Ascending aorta (tissue), 2 donors: ENCODE results near the gene DBH. TPM values are rescaled to one million over a fixed set of nuclear protein-coding genes. Genes with fewer than 3 reads are reported as not detected.

ENCODE experiments used
- DNase-seq, 2 donors: peaks; one replicate each; pipeline ENCODE4 v3.0.0-alpha.2; 2019; ENCODE audit warnings: low spot score in 2 of 2
- H3K27ac ChIP-seq, 2 donors: fragments of 200-600 bp; sonication (generic); one replicate each; pipeline ENCODE4 v1.5.1; 2016 to 2017; ENCODE audit warnings: mild to moderate bottlenecking in 1 of 2
- H3K27me3 ChIP-seq: fragments of 200-600 bp; sonication (generic); one replicate; pipeline ENCODE4 v1.5.1; 2017
- H3K36me3 ChIP-seq, 2 donors: fragments of 200-600 bp; sonication (generic); one replicate each; pipeline ENCODE4 v1.5.1; 2016
- H3K4me1 ChIP-seq, 2 donors: fragments of 200-600 bp; sonication (generic); one replicate each; pipeline ENCODE4 v1.5.1; 2016 to 2017; ENCODE audit warnings: mild to moderate bottlenecking in 1 of 2
- H3K4me3 ChIP-seq, 2 donors: fragments of 200-600 bp; sonication (generic); one replicate each; pipeline ENCODE4 v1.5.1; 2016 to 2017; ENCODE audit warnings: mild to moderate bottlenecking in 1 of 2
- H3K9me3 ChIP-seq, 2 donors: fragments of 200-600 bp; sonication (generic); one replicate each; pipeline ENCODE4 v1.5.1; 2016
- intact Hi-C: fragments of 100-400 bp; cut with DNase I; formaldehyde crosslinking; loops from one replicate; pipeline ENCODE4 v1.15.1; 2023
- total RNA-seq: library from RNA; depleted of rRNA; stranded (reverse); fragments of >200 nt; gene quantifications from one replicate; pipeline ENCODE4 v1.1.0, GENCODE V29; 2016
- TF ChIP-seq, protein P1 (sequence below), 3 experiments: fragments of 200-600 bp in 2 of 3; fragments of 450-650 bp in 1 of 3; sonication (generic) in 2 of 3; IDR thresholded peaks; one replicate each; pipeline ENCODE4 v1.5.1; 2016 to 2019; ENCODE audit warnings: antibody characterized with exemption in 3 of 3, mild to moderate bottlenecking in 1 of 3, moderate library complexity in 1 of 3

DBH gene
- total RNA-seq, 1 donor from 2014 or later = not detected

DNA sequence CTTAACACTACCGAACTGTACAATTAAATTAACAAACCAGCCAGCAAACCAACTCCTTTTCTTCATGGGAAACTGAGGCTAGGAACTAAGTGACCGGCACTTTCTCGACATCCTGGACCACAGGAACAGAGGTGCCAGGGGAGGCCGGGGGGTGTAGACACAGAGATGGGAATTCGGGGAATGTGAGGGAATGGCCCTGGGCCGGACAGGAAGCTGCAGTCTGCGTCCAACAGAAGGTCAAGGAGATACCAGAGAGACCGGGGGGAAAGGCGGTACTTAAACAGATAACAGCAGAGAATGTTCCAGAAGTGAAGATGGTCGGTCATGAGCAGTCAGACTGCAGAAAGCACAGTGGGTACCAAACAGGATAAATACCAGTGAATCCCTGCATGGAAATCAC lies 40.3 kb downstream of the DBH start:
- no peak overlapping the region for H3K27ac ChIP-seq
- no peaks in the 10 kb centered on the region for H3K9me3 ChIP-seq
- no peak for DNase-seq
- H3K4me1 ChIP-seq = no peaks in the 10 kb centered on the region
- intact Hi-C loops = no loop called here
- H3K36me3 ChIP-seq = no peaks in the 10 kb centered on the region
- H3K4me3 ChIP-seq = no peak overlapping the region
- TF ChIP-seq, protein P1, sequence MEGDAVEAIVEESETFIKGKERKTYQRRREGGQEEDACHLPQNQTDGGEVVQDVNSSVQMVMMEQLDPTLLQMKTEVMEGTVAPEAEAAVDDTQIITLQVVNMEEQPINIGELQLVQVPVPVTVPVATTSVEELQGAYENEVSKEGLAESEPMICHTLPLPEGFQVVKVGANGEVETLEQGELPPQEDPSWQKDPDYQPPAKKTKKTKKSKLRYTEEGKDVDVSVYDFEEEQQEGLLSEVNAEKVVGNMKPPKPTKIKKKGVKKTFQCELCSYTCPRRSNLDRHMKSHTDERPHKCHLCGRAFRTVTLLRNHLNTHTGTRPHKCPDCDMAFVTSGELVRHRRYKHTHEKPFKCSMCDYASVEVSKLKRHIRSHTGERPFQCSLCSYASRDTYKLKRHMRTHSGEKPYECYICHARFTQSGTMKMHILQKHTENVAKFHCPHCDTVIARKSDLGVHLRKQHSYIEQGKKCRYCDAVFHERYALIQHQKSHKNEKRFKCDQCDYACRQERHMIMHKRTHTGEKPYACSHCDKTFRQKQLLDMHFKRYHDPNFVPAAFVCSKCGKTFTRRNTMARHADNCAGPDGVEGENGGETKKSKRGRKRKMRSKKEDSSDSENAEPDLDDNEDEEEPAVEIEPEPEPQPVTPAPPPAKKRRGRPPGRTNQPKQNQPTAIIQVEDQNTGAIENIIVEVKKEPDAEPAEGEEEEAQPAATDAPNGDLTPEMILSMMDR (IDR thresholded peaks at IDR 0.05) = no peak
- no peaks in the 10 kb centered on the region for H3K27me3 ChIP-seq

DNA sequence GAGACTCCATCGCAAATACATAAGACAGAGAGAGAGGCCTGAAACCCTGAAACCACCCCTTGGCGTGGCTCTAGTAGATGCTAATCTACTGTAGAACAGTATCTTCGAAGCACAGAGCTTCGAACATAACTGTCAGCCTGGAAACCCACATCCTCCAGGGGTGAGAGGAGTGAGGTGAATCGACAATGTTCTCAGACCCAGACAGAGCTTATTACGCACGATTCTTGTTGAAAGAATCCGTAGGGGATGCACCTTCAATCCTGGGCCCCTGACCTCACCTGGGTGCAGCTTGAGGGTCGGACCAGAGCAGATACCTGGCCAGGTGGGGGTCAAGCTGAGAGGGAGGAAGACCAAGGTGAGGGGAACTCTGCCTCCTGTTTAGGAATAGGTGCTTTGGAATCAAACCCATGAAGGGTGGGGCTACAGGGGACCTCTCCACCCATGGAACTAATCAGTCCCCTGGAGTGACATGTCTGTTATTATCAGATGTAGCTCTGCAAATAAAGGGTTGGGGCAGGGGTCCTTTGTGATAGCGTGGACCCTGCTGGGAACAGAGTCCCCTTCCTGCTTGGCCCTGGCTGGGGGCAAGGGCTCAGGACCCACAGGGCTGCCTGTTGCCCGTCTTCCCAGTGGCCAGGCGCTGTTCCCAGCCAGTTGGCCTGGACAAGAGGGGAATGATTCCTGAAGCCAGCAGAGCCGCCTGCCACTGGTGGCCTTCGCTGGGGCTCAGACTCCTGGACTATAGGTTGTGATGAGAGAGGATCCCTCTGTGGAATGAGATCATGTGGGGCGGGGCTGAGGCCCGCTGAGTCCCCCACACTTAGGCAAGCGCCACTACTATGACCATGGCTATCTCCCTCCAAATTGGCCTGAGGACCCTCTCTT lies 41.2 kb downstream of the DBH start:
- no peak overlapping the region for H3K27ac ChIP-seq
- H3K4me3 ChIP-seq = no peak overlapping the region
- no peaks in the 10 kb centered on the region for H3K4me1 ChIP-seq
- no peaks in the 10 kb centered on the region for H3K36me3 ChIP-seq
- H3K27me3 ChIP-seq = no peaks in the 10 kb centered on the region
- no peaks in the 10 kb centered on the region for H3K9me3 ChIP-seq
- intact Hi-C loops = no loop called here
- no peak for DNase-seq
- TF ChIP-seq, protein P1 (IDR thresholded peaks at IDR 0.05) = no peak

DNA sequence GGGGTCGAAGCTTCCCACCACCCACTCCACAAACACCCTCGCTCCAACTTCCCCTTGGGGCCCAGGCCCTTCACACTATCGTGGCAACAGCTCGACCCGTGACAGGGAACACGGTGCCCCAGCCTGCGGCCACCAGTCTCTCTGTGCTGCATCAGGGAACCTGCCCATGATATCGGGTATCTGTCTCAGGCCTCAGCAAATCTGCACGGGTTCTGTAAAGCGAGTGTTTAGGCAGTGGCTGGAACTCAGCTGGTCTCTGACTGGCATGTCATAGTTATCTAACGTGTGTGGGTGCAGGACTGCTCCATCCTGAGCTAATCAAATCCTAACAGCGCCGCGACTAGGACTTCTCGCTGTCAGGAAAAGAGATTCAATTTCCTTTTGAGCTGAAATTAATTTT lies 42.9 kb downstream of the DBH start:
- H3K9me3 ChIP-seq = no peaks in the 10 kb centered on the region
- no peak for DNase-seq
- no peak overlapping the region for H3K4me3 ChIP-seq
- H3K27ac ChIP-seq = no peak overlapping the region
- no peaks in the 10 kb centered on the region for H3K27me3 ChIP-seq
- TF ChIP-seq, protein P1 (IDR thresholded peaks at IDR 0.05) = no peak
- H3K4me1 ChIP-seq = no peaks in the 10 kb centered on the region
- no peaks in the 10 kb centered on the region for H3K36me3 ChIP-seq
- intact Hi-C loops = no loop called here

DNA sequence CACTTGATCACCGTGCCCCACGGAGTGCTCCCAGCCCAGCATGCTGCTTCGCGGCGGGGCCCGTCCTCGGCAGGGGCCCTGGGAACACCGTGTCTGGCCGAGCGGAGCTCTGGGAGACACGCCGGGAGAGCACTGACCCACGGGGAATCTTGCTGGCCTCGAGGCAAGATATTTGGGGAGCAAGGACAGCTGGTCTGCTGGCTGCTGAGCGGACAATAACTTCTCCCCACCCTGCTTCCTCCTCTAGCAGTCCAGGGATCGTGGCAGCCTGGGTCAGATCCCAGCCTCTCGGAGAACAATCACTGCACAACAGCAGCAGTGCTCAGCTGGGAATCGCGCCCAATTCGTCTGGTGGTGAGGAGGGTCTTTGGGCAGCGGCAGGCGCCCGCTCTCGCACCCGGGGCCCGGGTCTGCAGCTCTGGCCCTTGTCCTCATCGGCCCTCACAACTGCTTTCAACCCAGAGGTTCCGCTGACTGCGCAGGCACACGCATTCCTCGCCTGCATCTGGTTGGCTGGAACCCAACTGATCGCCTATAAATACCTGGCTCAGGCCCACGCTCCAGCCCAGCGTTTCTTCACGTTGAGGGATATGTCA lies 43.4 kb downstream of the DBH start:
- no peaks in the 10 kb centered on the region for H3K36me3 ChIP-seq
- H3K27me3 ChIP-seq = no peaks in the 10 kb centered on the region
- TF ChIP-seq, protein P1 (IDR thresholded peaks at IDR 0.05) = no peak
- intact Hi-C loops = no loop called here
- H3K4me1 ChIP-seq = no peaks in the 10 kb centered on the region
- H3K27ac ChIP-seq = no peak overlapping the region
- no peak for DNase-seq
- no peaks in the 10 kb centered on the region for H3K9me3 ChIP-seq
- no peak overlapping the region for H3K4me3 ChIP-seq

DNA sequence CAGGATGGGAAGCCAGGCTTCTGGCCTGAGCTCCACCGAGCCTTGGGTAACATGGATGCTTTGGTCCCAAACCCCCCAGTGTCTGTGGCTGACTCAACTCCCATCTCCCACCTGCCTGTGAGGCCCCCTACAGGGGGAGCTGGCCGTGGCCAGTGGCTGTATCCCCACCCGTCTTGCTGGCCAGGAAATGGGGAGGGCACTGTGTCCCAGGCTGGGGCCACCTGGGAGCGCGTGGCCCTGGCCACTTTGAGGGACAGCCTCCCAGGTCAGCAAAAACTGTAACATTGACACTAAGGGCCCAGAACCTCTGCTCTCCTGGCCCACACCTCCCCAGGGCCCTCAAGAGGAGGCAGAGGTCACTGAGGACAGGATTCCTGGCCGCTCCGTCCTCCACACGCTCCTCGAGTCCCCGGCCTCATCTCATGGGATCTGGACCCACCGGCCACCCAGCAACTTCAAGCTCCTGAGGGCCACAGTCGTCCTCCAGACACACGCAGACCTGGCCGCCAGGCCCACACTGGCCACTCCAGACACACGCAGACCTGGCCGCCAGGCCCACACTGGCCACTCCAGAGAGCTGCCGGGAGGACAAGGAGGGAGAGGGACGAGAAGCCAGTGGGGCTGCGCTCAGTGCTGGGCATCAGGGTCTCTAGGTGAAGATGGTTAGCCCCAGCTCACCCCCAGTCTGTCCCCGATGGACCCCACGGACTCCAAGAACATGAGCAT lies 44.2 kb downstream of the DBH start:
- H3K4me3 ChIP-seq = no peak overlapping the region
- no peak for DNase-seq
- no peaks in the 10 kb centered on the region for H3K27me3 ChIP-seq
- H3K9me3 ChIP-seq = no peaks in the 10 kb centered on the region
- H3K36me3 ChIP-seq = no peaks in the 10 kb centered on the region
- no peak overlapping the region for H3K27ac ChIP-seq
- intact Hi-C loops = no loop called here
- H3K4me1 ChIP-seq = no peaks in the 10 kb centered on the region
- TF ChIP-seq, protein P1 (IDR thresholded peaks at IDR 0.05) = no peak
